GM21381 (cell line): ENCODE results near the gene PAFAH1B2.

Experiments
- ATAC-seq: cut with Tn5 transposase; IDR thresholded peaks from one replicate; pipeline ENCODE4 v1.9.1; 2021; ENCODE audit warnings: mild to moderate bottlenecking, moderate library complexity; ENCODE audit not compliant: unreplicated experiment

Gene PAFAH1B2

DNA sequence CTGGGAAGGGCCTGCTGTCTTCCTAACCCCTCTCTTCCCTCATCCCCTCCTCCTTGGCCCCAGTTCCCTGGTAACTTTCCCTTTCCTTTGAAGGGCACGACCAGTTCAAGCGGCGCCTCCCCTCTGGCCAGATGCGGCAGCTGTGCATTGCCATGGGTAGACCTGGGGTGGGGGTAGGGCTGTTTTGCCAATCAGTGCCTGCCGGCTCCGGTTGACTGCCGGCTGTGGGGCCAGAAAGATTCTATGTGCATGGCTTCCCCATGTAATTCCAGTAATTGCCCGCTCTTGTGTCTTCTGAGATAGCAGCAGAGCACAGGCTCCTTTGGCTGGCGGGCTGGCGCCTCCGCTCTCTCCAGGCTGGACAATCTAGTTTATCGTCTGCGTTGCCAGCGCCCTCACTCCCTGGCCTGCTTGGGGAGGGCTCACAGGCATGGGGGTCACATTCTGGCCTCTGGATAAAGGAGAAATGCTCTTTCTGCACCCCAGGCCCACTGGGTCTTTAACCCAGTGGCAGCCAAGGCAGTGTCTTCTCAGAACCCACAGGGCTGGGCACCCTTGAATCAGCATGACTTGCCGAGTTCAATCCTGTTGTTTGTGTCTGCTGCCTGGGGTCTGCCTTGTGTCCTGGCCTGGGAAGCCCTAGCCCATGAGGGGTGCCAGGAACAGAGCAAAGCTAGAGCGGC lies 43.9 kb downstream of the PAFAH1B2 start:
- no peak for ATAC-seq

DNA sequence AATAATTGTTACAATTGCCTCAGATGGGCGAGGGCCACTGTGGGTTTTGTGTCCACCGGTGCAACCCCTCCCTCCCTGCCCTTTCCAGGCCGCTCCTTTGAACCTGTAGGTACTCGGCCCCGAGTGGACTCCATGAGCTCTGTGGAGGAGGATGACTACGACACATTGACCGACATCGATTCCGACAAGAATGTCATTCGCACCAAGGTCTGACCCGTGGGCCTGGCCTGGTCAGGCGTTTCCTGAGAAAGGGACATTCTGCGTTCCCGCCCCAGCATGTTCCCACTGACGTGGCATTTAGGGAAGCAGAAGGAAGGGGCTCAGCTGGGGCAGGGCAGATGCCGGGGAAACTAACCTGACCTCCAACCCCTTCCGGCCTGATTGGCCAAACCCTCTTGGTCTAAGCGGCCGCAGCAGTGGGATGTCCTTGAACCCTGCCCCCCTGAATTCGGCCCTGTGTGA lies 44.6 kb downstream of the PAFAH1B2 start:
- ATAC-seq, result no peak

- ATAC-seq, result no peak
Observed at GRCh38 chr11:117189191-117189940, 45.3 kb downstream of the PAFAH1B2 start.

DNA sequence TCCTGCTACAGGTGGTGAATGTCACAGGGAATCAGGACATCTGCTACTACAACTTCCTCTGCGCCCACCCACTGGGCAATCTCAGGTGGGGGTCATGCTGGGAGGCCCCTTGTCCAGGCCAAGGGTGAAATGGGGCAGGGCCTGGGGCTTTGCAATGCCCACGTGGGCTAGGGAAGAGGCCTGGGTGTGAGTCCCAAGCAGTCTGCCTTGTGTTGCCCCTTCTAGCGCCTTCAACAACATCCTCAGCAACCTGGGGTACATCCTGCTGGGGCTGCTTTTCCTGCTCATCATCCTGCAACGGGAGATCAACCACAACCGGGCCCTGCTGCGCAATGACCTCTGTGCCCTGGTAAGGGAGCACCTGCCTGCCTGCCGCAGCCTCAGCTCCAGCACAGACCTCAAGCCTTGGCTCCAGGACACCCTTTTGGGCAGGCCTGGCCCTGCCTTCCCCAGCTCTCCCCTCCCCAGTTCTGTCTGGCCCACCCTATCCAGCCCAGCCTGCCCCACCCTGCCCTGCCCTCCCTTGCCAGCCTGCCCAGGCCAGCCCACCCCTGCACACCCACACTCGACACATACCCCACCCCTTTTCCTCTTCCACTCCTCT lies 46.0 kb downstream of the PAFAH1B2 start:
- ATAC-seq, result no peak

- no peak for ATAC-seq
Observed at GRCh38 chr11:117191680-117192400, 47.8 kb downstream of the PAFAH1B2 start.

DNA sequence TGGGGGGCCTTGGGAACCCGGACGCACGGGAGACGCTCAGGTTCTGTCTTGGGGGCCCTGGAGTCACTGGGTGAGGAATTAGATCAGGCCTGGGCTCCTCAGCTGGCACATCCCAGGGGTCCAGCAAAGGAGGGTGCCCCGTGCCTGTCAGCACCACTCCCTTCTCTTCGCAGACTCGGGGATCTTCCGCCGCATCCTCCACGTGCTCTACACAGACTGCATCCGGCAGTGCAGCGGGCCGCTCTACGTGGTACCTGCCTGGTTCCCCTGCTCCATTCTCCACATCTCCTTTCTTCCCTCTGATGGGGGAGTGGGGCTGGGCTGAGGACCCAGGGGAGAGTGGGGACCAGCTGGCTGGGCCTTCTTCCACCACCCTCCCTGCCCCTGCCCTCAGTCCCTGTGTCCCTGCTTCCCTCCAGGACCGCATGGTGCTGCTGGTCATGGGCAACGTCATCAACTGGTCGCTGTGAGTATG lies 48.4 kb downstream of the PAFAH1B2 start:
- no peak for ATAC-seq

- no peak for ATAC-seq
Observed at GRCh38 chr11:117193130-117194020, 49.3 kb downstream of the PAFAH1B2 start.

DNA sequence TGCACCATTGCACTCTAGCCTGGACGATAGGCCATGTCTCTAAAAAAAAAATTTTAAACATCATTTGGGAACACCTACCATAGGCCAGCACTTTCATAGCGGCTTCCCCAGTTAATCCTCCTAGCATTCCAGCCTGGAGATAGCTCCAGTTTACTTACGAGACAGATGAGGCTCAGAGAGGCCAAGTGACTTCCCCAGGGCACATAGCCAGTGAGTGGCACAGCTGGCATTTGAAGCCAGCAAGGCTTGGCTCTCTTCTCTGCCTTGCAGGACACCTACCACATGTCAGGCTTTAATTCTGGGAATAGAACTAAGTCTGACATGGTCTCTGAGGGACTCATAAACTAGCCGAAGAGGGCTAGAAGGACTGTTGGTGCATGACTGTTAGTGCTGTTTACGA lies 50.2 kb downstream of the PAFAH1B2 start:
- no peak for ATAC-seq

DNA sequence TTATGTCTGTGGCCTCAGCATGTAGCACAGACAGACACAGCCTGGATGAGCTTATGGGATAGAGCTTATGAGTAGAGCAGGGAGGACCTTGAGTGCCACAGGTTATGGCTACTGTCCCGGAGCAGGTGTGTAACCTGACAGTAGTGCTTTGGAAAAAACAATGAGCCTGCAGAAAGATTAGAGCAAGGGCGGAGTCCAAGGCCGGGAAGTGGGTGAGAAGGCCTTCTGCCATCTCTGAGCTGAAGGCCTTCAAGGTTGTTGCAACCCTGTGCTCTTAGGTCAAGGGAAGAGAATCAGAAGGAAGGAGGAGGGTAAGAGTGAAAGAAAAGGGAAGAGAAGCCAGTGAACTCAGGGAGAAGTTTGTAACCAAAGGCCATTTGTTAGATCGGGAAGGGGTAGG lies 51.2 kb downstream of the PAFAH1B2 start:
- no peak for ATAC-seq

GRCh38 chr11:117195761-117196160 lies 51.7 kb downstream of the PAFAH1B2 start:
- ATAC-seq, result no peak

DNA sequence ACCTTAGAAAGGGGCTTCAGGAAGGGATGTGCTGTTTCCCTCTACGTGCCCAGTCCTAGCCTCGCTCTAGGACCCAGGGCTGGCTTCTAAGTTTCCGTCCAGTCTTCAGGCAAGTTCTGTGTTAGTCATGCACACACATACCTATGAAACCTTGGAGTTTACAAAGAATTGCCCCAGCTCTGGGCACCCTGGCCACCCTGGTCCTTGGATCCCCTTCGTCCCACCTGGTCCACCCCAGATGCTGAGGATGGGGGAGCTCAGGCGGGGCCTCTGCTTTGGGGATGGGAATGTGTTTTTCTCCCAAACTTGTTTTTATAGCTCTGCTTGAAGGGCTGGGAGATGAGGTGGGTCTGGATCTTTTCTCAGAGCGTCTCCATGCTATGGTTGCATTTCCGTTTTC lies 52.9 kb downstream of the PAFAH1B2 start:
- no peak for ATAC-seq

DNA sequence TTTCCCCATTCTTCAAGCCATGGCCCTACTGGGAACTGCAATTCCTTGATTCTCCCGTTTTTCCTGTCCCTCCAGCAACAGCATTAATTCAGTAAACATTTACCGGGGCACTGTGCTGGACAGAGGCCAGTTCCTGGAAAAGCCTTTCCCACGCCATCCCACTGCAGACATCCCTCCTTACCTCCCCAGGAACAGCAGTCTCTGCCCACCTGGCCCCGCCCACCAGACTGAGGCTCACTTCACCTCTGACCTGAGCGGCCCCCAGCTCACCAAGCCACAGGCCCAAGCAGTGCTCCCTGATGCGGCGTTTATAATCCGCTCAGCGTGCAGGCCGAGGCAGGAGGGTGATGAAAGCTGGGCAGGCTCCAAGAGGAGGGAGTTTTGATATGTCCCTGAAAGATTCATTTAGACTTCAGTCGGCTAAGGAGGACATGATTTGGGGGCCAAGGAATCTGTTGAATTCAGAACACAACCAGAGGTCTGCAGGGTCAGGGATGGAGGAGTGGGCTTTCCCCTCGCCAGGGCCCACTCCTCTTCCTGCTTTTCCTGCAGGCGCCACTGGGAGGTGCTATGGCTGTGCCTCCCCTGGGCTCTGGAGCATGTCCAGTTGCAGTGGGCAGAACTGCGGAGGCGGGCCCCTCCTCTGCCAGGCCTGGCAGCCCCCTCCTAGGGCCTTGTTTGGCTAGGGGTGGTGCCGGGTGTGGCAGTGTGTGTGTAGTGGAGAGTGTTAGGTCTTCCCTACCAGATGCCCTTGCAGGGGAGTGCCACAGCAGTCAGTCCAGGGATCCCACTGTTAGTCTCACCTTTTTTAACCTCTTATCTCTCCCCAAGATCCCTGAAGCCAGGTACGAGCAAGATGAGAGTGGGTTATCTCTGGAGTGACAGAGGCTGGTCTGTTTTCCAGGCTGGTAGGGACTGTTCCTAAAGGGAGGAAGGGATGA lies 53.7 kb downstream of the PAFAH1B2 start:
- ATAC-seq, result no peak

DNA sequence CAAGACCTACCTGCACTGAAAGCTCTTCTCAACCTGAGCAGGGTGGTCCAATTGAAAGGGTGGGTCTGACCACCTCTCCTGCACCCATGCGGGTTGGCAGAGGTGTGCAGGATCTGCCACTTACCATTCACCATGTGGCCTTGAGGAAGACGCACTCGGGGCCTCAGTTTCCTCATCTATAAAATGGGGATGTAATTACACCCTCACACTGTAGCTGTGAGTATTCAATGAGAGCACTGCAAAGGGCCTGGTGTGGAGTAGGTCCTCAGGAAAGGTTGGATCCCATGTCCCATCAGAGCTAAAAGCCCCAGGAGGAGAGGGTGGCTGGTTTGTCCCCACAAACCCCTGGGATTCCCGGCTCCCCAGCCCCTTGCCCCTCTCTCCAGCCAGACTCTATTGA lies 54.5 kb downstream of the PAFAH1B2 start:
- ATAC-seq, result no peak

GRCh38 chr11:117199053-117199915 lies 55.2 kb downstream of the PAFAH1B2 start, which contains the start of gene TAGLN:
Gene TAGLN (plus strand): TSS chr11:117199370. CDS start chr11:117203014, 3,644 bp downstream.
- ATAC-seq, result no peak

- ATAC-seq, result no peak
Observed at GRCh38 chr11:117199916-117200812, 56.1 kb downstream of the PAFAH1B2 start.

DNA sequence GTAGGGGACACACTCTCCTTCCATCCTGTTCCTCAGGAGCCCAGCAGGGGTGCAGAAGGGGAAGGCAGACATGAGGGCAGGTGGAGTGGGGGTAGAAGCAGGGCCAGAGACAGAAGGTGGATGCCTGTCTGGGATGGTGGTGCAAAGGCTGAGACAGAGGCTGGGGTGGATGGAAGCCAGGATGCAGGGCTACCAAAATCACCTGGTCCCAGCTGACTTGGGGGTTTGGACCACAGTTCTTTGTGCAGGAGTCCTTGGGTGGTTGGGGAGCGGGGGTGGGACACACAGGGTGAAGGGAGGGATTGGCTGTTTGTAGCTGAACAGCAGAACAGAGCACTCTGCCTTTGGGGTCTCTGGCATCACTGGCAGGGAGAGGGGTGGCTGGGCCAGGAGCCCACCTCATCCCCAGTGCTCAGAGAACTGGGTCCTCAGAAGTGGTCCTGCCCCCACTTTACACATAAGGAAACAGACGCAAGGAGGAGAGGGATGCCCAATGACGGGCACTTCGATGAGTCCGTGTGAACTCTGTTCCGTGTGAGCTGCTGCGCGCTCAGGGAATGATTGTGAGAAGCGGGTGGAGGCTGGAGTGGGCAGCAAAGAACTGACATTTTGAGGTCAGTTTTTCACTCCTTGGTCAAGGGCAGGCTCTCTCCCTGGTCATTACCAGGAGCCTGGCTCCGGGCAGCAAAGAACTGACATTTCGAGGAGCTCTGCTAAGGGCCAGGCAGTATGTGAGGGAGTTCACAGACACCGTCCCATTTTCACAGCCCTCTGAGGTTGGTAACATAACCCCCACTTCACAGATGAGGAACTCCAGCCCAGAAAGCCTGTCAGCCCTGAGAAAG lies 56.9 kb downstream of the PAFAH1B2 start:
- no peak for ATAC-seq
